ENCODE measurements around the gene POLR2C.

GRCh38 chr16:57452021-57452420 is 10.5 kb upstream of the POLR2C start:
- TF ChIP-seq CTCF (IDR thresholded peaks at IDR 0.05; ENCODE audit: poor library complexity) (no peak), EZH2phosphoT487 (IDR thresholded peaks at IDR 0.05; ENCODE audit: low read depth, severe bottlenecking, unreplicated experiment) (no peak), EZH2 (IDR thresholded peaks at IDR 0.05; ENCODE audit: borderline replicate concordance) (no peak)

All from hepatocyte (in vitro differentiated cells).